H1 (cell line): Measurements from ENCODE around the gene CDC14B. TPM values are rescaled to one million over a fixed set of nuclear protein-coding genes. Genes with fewer than 3 reads are reported as not detected.

Experiments
- CTCF ChIA-PET: fragments of 300-600 bp; sonication (Branson Sonifier 250); formaldehyde crosslinking; loops from one replicate; lab custom pipeline; 2021; ENCODE audit not compliant: partially characterized antibody; lab: Charles Lee
- POLR2A ChIA-PET: fragments of 300-600 bp; sonication (Branson Sonifier 250); formaldehyde crosslinking; loops from one replicate; lab custom pipeline; 2021; ENCODE audit warnings: inconsistent platforms; ENCODE audit not compliant: partially characterized antibody; lab: Charles Lee
- DNase-seq, 2 experiments: peaks; one replicate each; pipeline versions ENCODE4 v3.0.0 to v3.0.0-alpha.2; 2010 to 2022; ENCODE audit warnings: low spot score in 2 of 2, low read depth in 1 of 2, mixed read lengths in 1 of 2
- FAIRE-seq: peaks from 2 replicates; lab custom pipeline; 2011; peaks lifted over from hg19 to GRCh38; lab: Jason Lieb, UNC
- H2AFZ ChIP-seq: 2 replicates; pipeline ENCODE4 v1.8.1; 2012; ENCODE audit warnings: low read length, inconsistent platforms
- H2AK5ac ChIP-seq: 2 replicates; pipeline ENCODE4 v1.6.1; 2013; ENCODE audit warnings: low read depth, low read length
- H2BK120ac ChIP-seq: replicated peaks from 2 replicates; pipeline ENCODE3; 2013; ENCODE audit warnings: low read depth, low read length, inconsistent platforms
- H2BK12ac ChIP-seq: 2 replicates; pipeline ENCODE4 v1.6.1; 2013; ENCODE audit warnings: low read depth, low read length
- H2BK15ac ChIP-seq: 2 replicates; pipeline ENCODE4 v1.6.1; 2013; ENCODE audit warnings: low read length
- H2BK20ac ChIP-seq: 2 replicates; pipeline ENCODE4 v1.6.1; 2013; ENCODE audit warnings: low read length
- H2BK5ac ChIP-seq: 2 replicates; pipeline ENCODE4 v1.6.1; 2013; ENCODE audit warnings: low read depth, low read length
- H3K14ac ChIP-seq: 2 replicates; pipeline ENCODE4 v1.6.1; 2013; ENCODE audit warnings: inconsistent platforms; ENCODE audit not compliant: insufficient read length
- H3K18ac ChIP-seq: 2 replicates; pipeline ENCODE4 v1.6.1; 2013; ENCODE audit warnings: low read length; ENCODE audit errors: extremely low read depth
- H3K23ac ChIP-seq: 2 replicates; pipeline ENCODE4 v1.6.1; 2013; ENCODE audit warnings: inconsistent platforms; ENCODE audit not compliant: insufficient read length
- H3K23me2 ChIP-seq: 2 replicates; pipeline ENCODE4 v1.6.1; 2013; ENCODE audit warnings: low read depth, low read length
- H3K27ac ChIP-seq: 2 replicates; pipeline ENCODE4 v1.6.1; 2011; ENCODE audit warnings: low read depth, low read length, inconsistent platforms
- H3K27me3 ChIP-seq, 4 experiments: replicated peaks in 1 of 4; 1 replicate in 1 of 4; 2 replicates in 3 of 4; pipeline versions ENCODE4 v1.6.1 to v1.8.1; 2011 to 2013; ENCODE audit warnings: low read length in 3 of 4, mild to moderate bottlenecking in 3 of 4, inconsistent platforms in 2 of 4, mixed read lengths in 2 of 4, moderate library complexity in 1 of 4; ENCODE audit not compliant: control insufficient read depth in 3 of 4, insufficient read depth in 3 of 4; ENCODE audit errors: extremely low read depth in 1 of 4
- H3K36me3 ChIP-seq, 4 experiments: 2 replicates each; pipeline versions ENCODE4 v1.6.1 to v1.8.1; 2011 to 2013; ENCODE audit warnings: mild to moderate bottlenecking in 4 of 4, low read length in 3 of 4, moderate library complexity in 2 of 4, control low read depth in 1 of 4, inconsistent platforms in 1 of 4; ENCODE audit not compliant: insufficient read depth in 4 of 4, control insufficient read depth in 2 of 4
- H3K4ac ChIP-seq: replicated peaks from 2 replicates; pipeline ENCODE3; 2013; ENCODE audit warnings: low read length, low read depth, mixed read lengths, inconsistent platforms; ENCODE audit not compliant: insufficient read length
- H3K4me1 ChIP-seq, 4 experiments: replicated peaks in 1 of 4; 1 replicate in 1 of 4; 2 replicates in 3 of 4; pipeline versions ENCODE4 v1.6.1 to v1.8.1; 2011 to 2013; ENCODE audit warnings: low read length in 3 of 4, inconsistent platforms in 2 of 4, mixed read lengths in 1 of 4; ENCODE audit not compliant: insufficient read depth in 4 of 4, control insufficient read depth in 3 of 4
- H3K4me2 ChIP-seq, 2 experiments: 2 replicates each; pipeline versions ENCODE4 v1.6.1 to v1.8.1; 2011 to 2013; ENCODE audit warnings: low read depth in 2 of 2, low read length in 2 of 2, control low read depth in 1 of 2, inconsistent platforms in 1 of 2, mild to moderate bottlenecking in 1 of 2; ENCODE audit not compliant: insufficient read depth in 1 of 2
- H3K4me3 ChIP-seq, 4 experiments: fragments of 200-600, 300-600 bp in 1 of 4; sonication (generic), shearing (Covaris generic), sonication (Bioruptor Twin) in 1 of 4; 2 replicates each; pipeline versions ENCODE4 v1.5.1 to v1.8.1; 2011 to 2016; ENCODE audit warnings: low read length in 4 of 4, low read depth in 3 of 4, control low read depth in 2 of 4, inconsistent platforms in 2 of 4, mild to moderate bottlenecking in 2 of 4, mixed read lengths in 1 of 4, moderate library complexity in 1 of 4; ENCODE audit not compliant: insufficient read depth in 2 of 4; ENCODE audit errors: extremely low read depth in 1 of 4
- H3K56ac ChIP-seq: replicated peaks from 2 replicates; pipeline ENCODE3; 2013; ENCODE audit warnings: low read depth, mild to moderate bottlenecking, mixed read lengths, low read length, inconsistent platforms; ENCODE audit not compliant: insufficient read length
- H3K79me1 ChIP-seq: 2 replicates; pipeline ENCODE4 v1.6.1; 2013; ENCODE audit warnings: low read depth, low read length, control low read depth
- H3K79me2 ChIP-seq, 2 experiments: 2 replicates each; pipeline versions ENCODE4 v1.6.1 to v1.8.1; 2012 to 2013; ENCODE audit warnings: low read length in 2 of 2, mild to moderate bottlenecking in 2 of 2, inconsistent platforms in 1 of 2; ENCODE audit not compliant: insufficient read depth in 2 of 2, control insufficient read depth in 1 of 2
- H3K9ac ChIP-seq, 4 experiments: replicated peaks in 1 of 4; 1 replicate in 1 of 4; 2 replicates in 3 of 4; pipeline versions ENCODE4 v1.6.1 to v1.8.1; 2011 to 2013; ENCODE audit warnings: low read depth in 3 of 4, low read length in 3 of 4, control low read depth in 2 of 4, mild to moderate bottlenecking in 2 of 4, moderate library complexity in 2 of 4, inconsistent platforms in 1 of 4; ENCODE audit errors: extremely low read depth in 1 of 4
- H3K9me3 ChIP-seq, 2 experiments: 2 replicates each; pipeline versions ENCODE4 v1.6.1 to v1.8.1; 2012 to 2013; ENCODE audit warnings: mild to moderate bottlenecking in 2 of 2, moderate library complexity in 2 of 2, control low read depth in 1 of 2, inconsistent platforms in 1 of 2, low read depth in 1 of 2, low read length in 1 of 2, mixed read lengths in 1 of 2; ENCODE audit not compliant: insufficient read depth in 2 of 2
- H4K20me1 ChIP-seq, 2 experiments: replicated peaks in 1 of 2; 2 replicates each; pipeline versions ENCODE3 to v1.8.1; 2011 to 2013; ENCODE audit warnings: inconsistent platforms in 2 of 2, low read length in 2 of 2, mild to moderate bottlenecking in 1 of 2; ENCODE audit not compliant: insufficient read depth in 2 of 2, control insufficient read depth in 1 of 2
- H4K5ac ChIP-seq: 2 replicates; pipeline ENCODE4 v1.6.1; 2013; ENCODE audit warnings: low read length, low read depth, mixed read lengths, inconsistent platforms; ENCODE audit not compliant: insufficient read length
- H4K8ac ChIP-seq: 2 replicates; pipeline ENCODE4 v1.8.0; 2013; ENCODE audit warnings: mild to moderate bottlenecking, moderate library complexity, low read length, inconsistent platforms; ENCODE audit not compliant: insufficient read depth; ENCODE audit errors: extremely low read depth
- H4K91ac ChIP-seq: replicated peaks from 2 replicates; pipeline ENCODE3; 2013; ENCODE audit warnings: low read length, mixed read lengths, inconsistent platforms; ENCODE audit not compliant: insufficient read length
- POLR2A ChIP-seq, 2 experiments: IDR thresholded peaks; 1 replicate in 1 of 2; 2 replicates in 1 of 2; pipeline ENCODE4 v1.6.1; 2011; ENCODE audit warnings: low read depth in 2 of 2, low read length in 2 of 2, mild to moderate bottlenecking in 2 of 2; ENCODE audit errors: control extremely low read depth in 1 of 2
- POLR2AphosphoS5 ChIP-seq: IDR thresholded peaks from 2 replicates; pipeline ENCODE4 v1.6.1; 2011; ENCODE audit warnings: low read depth, low read length
- RNF2 ChIP-seq: fragments of 200-900, 300-1000 bp; sonication (generic); IDR thresholded peaks from 2 replicates; pipeline ENCODE4 v1.7.1; 2016; ENCODE audit warnings: borderline replicate concordance, low read depth, mild to moderate bottlenecking, antibody characterized with exemption, low read length; ENCODE audit not compliant: poor library complexity, severe bottlenecking; ENCODE audit errors: missing control alignments
- USF2 ChIP-seq: IDR thresholded peaks from 2 replicates; pipeline ENCODE4 v1.6.1; 2011; ENCODE audit warnings: low read length, improper control_type of control experiment
- WGBS, 2 experiments: shearing (Covaris generic) in 1 of 2; methylation state at CpG; one replicate each; pipeline versions ENCODE4 v1.1.6 to v1.1.7; 2013 to 2015; ENCODE audit warnings: low lambda C conversion rate in 2 of 2, mixed read lengths in 2 of 2, inconsistent platforms in 1 of 2, low coverage in 1 of 2, missing lambda C conversion rate in 1 of 2; ENCODE audit not compliant: insufficient replicate concordance in 2 of 2, insufficient coverage in 1 of 2, insufficient read length in 1 of 2; ENCODE audit errors: extremely low coverage in 1 of 2, missing lambda C conversion rate in 1 of 2; 5-methylcytosine and 5-hydroxymethylcytosine counted together
- polyA plus RNA-seq, 7 experiments: library from polyadenylated mRNA; depleted of rRNA in 3 of 7; stranded (reverse) in 5 of 7; unstranded in 2 of 7; fragments of >200 nt in 5 of 7; fragments of 200-250 nt in 2 of 7; gene quantifications; 1 replicate in 5 of 7; 2 replicates in 1 of 7; 4 replicates in 1 of 7; pipeline versions ENCODE4 v1.2.1 to v1.2.3, GENCODE V29; 2011 to 2013; ENCODE audit warnings: missing spikeins in 2 of 7, mixed read lengths in 2 of 7
- total RNA-seq: library from RNA; stranded (reverse); fragmentation: NEBNext Ultra II Directional; extraction: Animal tissue kit (Norgen Biotek cat#: 25700); gene quantifications from 2 replicates; pipeline ENCODE4 v1.2.1, GENCODE V29; 2021

The CDC14B gene
- total and polyA plus RNA-seq, 2 of the 8 experiments (the other 6 are each of a cell fraction or from before 2014, with no cell fraction given): 17.2 to 44.6 TPM

DNA sequence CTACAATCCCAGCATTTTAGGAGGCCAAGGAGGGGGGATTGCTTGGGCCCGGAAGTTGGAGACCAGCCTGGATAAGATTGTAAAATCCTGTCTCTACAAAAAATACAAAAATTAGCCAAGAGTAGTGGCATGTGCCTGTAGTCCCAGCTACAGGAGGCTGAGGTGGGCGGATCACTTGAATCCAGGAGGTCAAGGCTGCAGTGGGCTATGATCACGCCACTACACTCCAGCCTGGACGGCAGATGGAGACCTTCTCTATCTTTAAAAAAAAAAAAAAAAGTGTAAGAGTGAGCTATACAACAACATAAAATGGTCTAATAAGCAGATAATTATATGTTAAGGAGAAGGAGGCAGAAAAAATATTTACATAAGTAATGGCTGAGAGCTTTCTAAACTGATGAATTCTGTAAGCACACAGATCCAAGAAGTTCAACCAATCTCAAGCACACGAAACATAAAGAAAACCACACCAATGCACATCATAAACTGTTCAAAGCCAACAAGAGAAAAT is 23.0 kb downstream of the CDC14B start:
- H3K27ac ChIP-seq: no peak overlapping the region
- POLR2A ChIA-PET: no interaction called here
- H2AFZ ChIP-seq: no peak overlapping the region
- no peak overlapping the region for H3K14ac ChIP-seq
- no peaks in the 10 kb centered on the region for H4K20me1 ChIP-seq
- no peak for FAIRE-seq
- H3K9ac ChIP-seq: no peak overlapping the region
- H3K9me3 ChIP-seq: no peaks in the 10 kb centered on the region
- H2BK20ac ChIP-seq: no peak overlapping the region
- peaks cover 6% of the 10 kb centered on the region for H3K79me1 ChIP-seq
- H2BK15ac ChIP-seq: no peak overlapping the region
- no peak overlapping the region for H3K4me3 ChIP-seq
- H4K91ac ChIP-seq: no peak overlapping the region
- CTCF ChIA-PET: interaction anchor here (1.4 kb wide), 1 partner anchor 10 kb away, joined by 4 read pairs; no protein-coding TSS in a partner anchor
- no peak overlapping the region for H2AK5ac ChIP-seq
- no peaks in the 10 kb centered on the region for H3K23me2 ChIP-seq
- no peak for TF ChIP-seq POLR2A (IDR thresholded peaks at IDR 0.05; ENCODE audit: control extremely low read depth in 1 of 2, low read depth in 2 of 2, low read length in 2 of 2)
- no peak for TF ChIP-seq USF2
- TF ChIP-seq POLR2AphosphoS5: no peak
- no peak for TF ChIP-seq RNF2
- H3K79me2 ChIP-seq: peaks cover 0 to 67% of the 10 kb centered on the region in 2 experiments; a peak in 3 of 4 replicates
- no peak for DNase-seq
- 89% methylated on average over 5 of the region's 5 CpGs; no CpG with 5 or more reads in 1 of the 2 experiments for WGBS, 2 experiments
- H3K36me3 ChIP-seq: no peaks in the 10 kb centered on the region
- H3K4ac ChIP-seq: no peak overlapping the region
- no peak overlapping the region for H3K4me2 ChIP-seq
- H3K18ac ChIP-seq: no peak overlapping the region
- H2BK12ac ChIP-seq: no peak overlapping the region
- no peak overlapping the region for H4K8ac ChIP-seq
- H3K23ac ChIP-seq: no peak overlapping the region
- H2BK5ac ChIP-seq: no peak overlapping the region
- H3K4me1 ChIP-seq: no peaks in the 10 kb centered on the region
- H3K27me3 ChIP-seq: no peaks in the 10 kb centered on the region
- no peak overlapping the region for H2BK120ac ChIP-seq
- no peak overlapping the region for H3K56ac ChIP-seq
- H4K5ac ChIP-seq: no peak overlapping the region
